ENCODE data around the gene AMDHD2. TPM values are rescaled to one million over a fixed set of nuclear protein-coding genes. Genes with fewer than 3 reads are reported as not detected.

Gene AMDHD2, protein sequence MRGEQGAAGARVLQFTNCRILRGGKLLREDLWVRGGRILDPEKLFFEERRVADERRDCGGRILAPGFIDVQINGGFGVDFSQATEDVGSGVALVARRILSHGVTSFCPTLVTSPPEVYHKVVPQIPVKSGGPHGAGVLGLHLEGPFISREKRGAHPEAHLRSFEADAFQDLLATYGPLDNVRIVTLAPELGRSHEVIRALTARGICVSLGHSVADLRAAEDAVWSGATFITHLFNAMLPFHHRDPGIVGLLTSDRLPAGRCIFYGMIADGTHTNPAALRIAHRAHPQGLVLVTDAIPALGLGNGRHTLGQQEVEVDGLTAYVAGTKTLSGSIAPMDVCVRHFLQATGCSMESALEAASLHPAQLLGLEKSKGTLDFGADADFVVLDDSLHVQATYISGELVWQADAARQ
- total RNA-seq (2014; rRNA removed; shearing (Covaris generic); ENCODE audit: low replicate concordance): 15.8 and 25.9 TPM in 2 replicates

DNA sequence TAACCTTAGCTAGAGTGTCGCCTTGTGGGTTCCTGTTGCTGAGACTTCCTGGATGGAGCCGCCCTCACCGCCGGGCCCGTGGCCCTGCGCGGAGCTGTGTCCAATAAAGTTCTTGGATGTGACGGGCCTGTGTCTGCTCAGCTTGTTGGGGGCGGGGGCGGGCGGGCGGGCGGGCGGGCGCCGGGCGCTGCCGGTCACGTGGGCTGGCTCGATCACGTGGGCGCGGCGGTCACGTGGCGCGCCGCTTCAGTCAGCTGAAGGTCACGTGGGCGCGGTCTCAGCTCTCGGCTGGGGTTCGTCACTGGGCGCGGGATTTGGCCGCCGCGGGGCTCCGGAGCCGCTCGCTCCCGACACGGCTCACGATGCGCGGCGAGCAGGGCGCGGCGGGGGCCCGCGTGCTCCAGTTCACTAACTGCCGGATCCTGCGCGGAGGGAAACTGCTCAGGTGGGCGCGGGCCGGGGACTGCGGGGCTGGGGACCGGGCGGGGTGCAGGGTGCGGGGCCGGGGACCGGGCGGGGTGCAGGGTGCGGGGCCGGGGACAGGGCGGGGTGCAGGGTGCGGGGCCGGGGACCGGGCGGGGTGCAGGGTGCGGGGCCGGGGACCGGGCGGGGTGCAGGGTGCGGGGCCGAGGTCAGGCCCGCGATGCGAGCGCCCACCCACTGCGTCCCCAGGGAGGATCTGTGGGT, at the start of gene AMDHD2:
Gene AMDHD2, plus strand, starts transcription at position 275 of the 687 bp plus-strand sequence. Its CDS starts 88 bp downstream, at position 363.
- Histone ChIP-seq H3K4me3 (peak within 1 kb of the TSS; percentile 69), H3K9me3 (no peaks in the 10 kb centered on the region), H3K27me3 (no peaks in the 10 kb centered on the region), H3K36me3 (peaks cover 56% of the 10 kb centered on the region)
- peak; percentile 92 for DNase-seq

DNA sequence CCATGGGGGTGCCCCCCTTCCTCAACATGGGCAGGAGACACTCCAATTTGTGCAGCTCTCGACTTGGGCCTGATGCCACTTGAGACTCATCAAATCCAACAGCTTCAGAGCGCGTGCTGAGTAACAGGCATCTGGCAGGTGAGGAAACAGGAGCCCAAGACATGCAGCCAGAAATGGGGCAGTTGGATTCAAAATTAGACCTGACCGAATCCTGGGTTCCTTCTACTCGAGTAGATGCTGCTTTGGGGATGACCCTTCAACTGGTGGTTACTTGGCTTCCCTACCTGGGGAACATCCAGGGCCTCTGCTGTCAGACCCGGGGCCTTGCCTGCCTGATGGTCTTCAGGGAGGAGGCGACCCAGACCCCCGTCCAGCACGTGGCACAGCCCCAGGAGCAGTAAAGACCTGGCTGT, 49.6 kb upstream of the AMDHD2 start:
- no peaks in the 10 kb centered on the region for H3K9me3 ChIP-seq
- H3K27me3 ChIP-seq: no peaks in the 10 kb centered on the region
- no peak for DNase-seq

DNA sequence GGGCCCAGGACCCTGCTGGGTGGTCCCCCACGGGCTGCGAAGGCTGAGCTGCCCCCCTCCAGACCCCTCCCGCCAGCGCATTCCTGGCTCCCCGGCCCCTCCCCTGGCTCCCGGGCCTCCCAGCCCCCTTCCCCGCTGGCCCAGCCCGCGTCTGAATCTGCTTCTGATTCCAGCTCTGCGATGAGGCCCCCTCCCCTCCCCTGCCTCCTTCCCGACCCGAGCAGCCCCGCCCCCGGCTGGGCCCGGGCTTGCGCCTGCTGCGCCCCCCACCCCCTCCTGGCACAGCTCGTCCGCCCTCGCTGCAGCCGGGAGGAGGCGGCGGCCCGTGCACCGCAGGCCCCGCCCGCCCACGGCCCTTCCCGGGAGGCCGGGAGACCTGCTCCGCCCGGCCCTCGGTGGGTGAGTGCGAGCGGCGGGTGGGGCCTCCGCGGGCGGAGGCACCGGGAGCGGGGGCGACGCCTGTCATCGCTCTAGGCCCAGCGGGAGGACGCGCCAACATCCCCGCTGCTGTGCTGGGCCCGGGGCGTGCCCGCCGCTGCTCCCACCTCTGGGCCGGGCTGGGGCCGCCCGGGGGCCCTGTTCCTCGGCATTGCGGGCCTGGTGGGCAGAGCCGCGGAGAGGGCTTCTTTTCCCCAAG, 49.0 kb upstream of the AMDHD2 start, which contains the start of gene NTN3:
Gene NTN3, plus strand, starts transcription at position 282 of the 637 bp plus-strand sequence. CDS start 405 bp downstream, outside the sequence.
- H3K36me3 ChIP-seq: no peaks in the 10 kb centered on the region
- no peaks in the 10 kb centered on the region for H3K27me3 ChIP-seq
- H3K9me3 ChIP-seq: no peaks in the 10 kb centered on the region
- no peak for DNase-seq
- no peak within 1 kb of the TSS for H3K4me3 ChIP-seq

More for the DNA sequence above, 49.6 kb upstream of the AMDHD2 start:
- H3K4me3 ChIP-seq: no peak overlapping the region
- no peaks in the 10 kb centered on the region for H3K36me3 ChIP-seq

DNA sequence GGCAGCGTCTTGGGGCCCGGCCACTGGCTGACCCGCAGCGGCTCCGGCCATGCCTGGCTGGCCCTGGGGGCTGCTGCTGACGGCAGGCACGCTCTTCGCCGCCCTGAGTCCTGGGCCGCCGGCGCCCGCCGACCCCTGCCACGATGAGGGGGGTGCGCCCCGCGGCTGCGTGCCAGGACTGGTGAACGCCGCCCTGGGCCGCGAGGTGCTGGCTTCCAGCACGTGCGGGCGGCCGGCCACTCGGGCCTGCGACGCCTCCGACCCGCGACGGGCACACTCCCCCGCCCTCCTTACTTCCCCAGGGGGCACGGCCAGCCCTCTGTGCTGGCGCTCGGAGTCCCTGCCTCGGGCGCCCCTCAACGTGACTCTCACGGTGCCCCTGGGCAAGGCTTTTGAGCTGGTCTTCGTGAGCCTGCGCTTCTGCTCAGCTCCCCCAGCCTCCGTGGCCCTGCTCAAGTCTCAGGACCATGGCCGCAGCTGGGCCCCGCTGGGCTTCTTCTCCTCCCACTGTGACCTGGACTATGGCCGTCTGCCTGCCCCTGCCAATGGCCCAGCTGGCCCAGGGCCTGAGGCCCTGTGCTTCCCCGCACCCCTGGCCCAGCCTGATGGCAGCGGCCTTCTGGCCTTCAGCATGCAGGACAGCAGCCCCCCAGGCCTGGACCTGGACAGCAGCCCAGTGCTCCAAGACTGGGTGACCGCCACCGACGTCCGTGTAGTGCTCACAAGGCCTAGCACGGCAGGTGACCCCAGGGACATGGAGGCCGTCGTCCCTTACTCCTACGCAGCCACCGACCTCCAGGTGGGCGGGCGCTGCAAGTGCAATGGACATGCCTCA, 48.3 kb upstream of the AMDHD2 start:
- Histone ChIP-seq H3K27me3 (no peaks in the 10 kb centered on the region), H3K4me3 (no peak overlapping the region), H3K9me3 (no peaks in the 10 kb centered on the region), H3K36me3 (no peaks in the 10 kb centered on the region)
- DNase-seq: no peak

DNA sequence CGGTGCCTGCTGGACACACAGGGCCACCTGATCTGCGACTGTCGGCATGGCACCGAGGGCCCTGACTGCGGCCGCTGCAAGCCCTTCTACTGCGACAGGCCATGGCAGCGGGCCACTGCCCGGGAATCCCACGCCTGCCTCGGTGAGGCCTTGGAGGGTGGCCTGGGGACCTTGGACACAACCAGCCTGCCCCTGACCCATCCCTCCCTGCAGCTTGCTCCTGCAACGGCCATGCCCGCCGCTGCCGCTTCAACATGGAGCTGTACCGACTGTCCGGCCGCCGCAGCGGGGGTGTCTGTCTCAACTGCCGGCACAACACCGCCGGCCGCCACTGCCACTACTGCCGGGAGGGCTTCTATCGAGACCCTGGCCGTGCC, 47.7 kb upstream of the AMDHD2 start:
- no peak for DNase-seq

DNA sequence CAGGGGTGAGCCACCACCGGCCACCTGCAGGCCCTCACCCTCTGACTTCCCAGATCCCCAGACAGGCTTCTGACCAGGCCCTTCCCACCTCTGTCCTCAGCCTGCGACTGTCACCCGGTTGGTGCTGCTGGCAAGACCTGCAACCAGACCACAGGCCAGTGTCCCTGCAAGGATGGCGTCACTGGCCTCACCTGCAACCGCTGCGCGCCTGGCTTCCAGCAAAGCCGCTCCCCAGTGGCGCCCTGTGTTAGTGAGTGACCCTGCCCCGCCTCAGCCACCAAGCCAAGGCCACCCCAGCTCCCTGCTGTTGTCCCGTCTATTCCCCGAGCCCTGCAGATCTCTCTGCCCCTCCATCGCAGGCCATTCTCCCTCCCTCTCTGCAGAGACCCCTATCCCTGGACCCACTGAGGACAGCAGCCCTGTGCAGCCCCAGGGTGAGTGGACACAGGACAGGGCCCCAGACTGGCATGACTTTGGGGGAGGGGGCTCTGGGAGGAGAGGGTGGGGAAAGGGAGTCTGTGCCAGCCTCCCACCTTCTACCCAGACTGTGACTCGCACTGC, 47.2 kb upstream of the AMDHD2 start:
- no peak for DNase-seq
- no peaks in the 10 kb centered on the region for H3K9me3 ChIP-seq
- H3K27me3 ChIP-seq: no peaks in the 10 kb centered on the region
- H3K4me3 ChIP-seq: no peak overlapping the region
- no peaks in the 10 kb centered on the region for H3K36me3 ChIP-seq

More for the DNA sequence above, 47.7 kb upstream of the AMDHD2 start:
- H3K27me3 ChIP-seq: no peaks in the 10 kb centered on the region
- no peak overlapping the region for H3K4me3 ChIP-seq
- no peaks in the 10 kb centered on the region for H3K9me3 ChIP-seq
- H3K36me3 ChIP-seq: no peaks in the 10 kb centered on the region

DNA sequence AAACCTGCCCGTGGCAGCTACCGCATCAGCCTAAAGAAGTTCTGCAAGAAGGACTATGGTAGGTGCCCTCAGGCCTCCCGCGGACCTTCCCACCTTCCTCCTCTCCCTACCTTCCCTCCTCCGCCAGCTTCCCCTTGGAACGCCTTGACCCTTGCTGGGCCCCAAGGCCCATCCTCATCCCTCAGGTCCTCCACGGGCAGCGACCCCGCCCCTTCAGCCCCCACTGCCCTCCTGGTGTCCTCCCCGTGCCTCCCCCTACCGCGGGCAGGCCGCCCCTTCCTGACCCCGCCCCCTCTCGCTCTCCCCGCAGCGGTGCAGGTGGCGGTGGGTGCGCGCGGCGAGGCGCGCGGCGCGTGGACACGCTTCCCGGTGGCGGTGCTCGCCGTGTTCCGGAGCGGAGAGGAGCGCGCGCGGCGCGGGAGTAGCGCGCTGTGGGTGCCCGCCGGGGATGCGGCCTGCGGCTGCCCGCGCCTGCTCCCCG, 46.7 kb upstream of the AMDHD2 start:
- Histone ChIP-seq H3K27me3 (no peaks in the 10 kb centered on the region), H3K36me3 (no peaks in the 10 kb centered on the region), H3K4me3 (peak overlapping the region; percentile 27; the same call in 1 of the 2 replicates), H3K9me3 (no peaks in the 10 kb centered on the region)
- no peak for DNase-seq

DNA sequence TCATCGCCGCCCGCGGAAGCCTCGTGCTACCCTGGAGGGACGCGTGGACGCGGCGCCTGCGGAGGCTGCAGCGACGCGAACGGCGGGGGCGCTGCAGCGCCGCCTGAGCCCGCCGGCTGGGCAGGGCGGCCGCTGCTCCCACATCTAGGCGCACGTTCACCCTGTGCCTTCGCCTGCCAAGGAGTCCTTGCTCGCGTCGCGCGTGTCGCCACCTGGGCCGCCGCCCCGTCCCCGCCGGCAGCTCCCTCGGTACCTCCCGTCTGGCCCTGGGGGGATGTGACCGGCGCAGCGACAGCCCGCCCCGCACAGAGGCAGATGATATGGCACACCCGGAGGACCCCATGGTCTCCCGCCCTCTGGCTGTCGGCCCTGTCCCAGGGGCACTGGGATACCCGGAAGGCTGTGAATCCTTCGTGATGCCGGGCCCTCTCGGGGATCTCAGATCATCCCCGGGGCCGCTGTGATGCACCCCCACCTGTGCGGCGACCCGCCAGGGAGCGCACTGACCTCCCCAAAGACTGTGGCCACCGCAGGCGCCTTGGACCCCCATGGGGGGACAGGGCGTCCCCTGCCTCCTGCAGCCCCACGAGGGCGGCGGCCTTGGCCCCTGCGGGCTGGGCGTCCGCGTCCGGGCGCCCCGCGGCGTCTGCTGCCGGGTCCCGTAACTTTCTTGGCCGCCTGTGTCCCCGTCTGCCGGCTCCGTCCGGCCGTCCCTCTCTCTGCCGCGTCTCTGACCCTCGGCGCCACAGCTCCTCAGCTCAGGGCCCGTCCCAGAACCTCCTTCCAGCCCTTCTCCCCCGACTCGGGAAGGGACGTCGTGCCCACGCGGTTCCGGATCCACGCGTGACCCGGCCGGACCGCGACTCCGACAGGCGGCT, 45.9 kb upstream of the AMDHD2 start:
- Histone ChIP-seq H3K9me3 (no peaks in the 10 kb centered on the region), H3K4me3 (peak overlapping the region; percentile 84), H3K36me3 (no peaks in the 10 kb centered on the region), H3K27me3 (no peaks in the 10 kb centered on the region)
- DNase-seq: peak; percentile 51

DNA sequence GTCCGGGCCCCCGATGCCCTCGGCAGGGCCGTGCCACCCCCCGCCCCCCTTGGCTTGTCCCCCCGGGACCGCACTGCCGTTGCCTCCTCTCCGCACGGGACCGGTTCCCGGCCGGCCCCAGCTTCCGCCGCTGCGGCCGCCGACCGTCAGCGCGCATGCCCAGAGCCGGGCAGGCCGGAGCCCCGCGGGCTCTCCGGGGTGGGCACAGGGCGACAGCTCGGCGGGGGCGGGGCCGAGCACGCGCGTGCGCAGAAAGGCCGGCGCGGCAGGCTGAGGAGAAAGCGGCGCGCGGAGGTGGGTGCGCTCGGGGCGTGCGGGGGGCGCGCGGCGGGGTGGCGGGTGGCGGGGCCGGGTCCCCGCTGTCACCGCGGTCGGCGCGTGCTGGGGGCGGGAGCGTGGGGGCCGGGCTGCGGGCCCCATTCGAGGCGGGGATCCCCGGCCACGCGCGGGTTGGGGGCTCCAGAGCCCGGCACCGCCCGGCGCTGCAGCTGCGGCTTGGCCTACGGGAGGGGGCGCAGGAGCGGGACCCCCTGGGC, 45.2 kb upstream of the AMDHD2 start, which contains the start of gene TBC1D24:
Gene TBC1D24, plus strand, starts transcription at position 251 of the 536 bp plus-strand sequence. CDS start 21,022 bp downstream, outside the sequence.
- Histone ChIP-seq H3K4me3 (peak within 1 kb of the TSS; percentile 84), H3K36me3 (no peaks in the 10 kb centered on the region), H3K9me3 (no peaks in the 10 kb centered on the region), H3K27me3 (no peaks in the 10 kb centered on the region)
- DNase-seq: peak; percentile 89

DNA sequence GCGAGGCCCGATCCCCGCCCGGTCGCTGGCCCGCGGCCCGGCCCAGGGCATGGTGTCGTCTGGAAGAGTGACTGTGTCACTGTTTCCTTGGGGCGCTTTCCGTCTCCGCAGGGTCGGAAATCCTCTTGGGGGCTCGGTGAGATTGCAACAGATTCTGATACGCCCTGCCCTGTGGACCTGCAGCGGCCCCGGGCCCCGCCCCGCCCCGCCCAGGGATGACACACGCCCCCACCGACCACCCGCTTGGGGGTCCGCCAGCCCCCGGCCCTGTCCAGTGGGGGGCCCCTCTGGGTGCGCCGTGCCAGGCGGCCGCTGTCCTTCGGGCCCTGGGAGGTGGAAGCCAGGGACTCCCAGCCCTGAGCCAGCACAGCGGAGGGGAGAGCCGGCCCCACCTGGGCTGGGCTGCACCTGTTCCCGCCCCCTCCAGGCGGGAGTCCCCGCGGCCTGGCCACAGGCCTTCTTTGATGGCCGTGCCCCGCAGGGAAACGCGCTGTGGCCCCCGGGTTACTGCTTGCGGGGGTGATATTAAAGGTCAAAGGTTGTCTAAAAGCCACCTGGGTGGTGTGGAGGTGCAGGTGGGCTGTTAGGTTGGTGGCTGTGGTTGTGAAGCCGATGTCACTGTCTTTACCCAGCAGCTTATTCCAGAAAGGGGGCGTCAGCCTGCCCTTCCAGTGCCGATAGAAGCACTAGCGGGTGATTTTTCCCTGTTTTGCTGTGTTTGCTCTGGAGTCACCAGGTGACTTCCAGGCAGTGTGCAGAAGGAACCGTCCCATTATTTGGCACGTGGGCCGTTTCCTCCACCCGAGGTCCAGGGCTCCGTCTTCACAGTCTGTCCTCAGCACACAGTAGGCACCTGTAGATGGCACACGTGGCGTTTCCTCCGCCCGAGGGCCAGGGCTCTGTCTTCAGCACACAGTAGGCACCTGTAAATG, 44.5 kb upstream of the AMDHD2 start:
- Histone ChIP-seq H3K36me3 (no peaks in the 10 kb centered on the region), H3K4me3 (peak overlapping the region; percentile 53), H3K9me3 (no peaks in the 10 kb centered on the region), H3K27me3 (no peaks in the 10 kb centered on the region)
- DNase-seq: no peak

DNA sequence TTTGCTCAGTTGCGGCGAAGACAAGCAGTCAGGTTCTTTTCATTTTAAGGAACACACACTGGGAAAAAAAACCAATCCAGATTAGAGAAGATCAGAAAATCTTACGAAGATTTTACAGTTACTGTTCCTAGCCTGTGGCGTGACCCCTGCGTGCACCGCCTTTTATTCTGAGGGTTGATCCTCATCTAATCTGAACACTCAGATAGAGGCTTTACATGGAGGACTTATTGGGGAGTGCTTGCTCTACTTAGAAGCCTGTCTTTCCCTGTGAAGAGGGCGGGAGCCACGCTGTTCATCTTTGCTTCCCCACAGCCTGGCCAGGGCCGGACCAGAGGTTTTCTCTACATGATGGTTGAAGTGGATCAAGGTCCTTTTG, 43.8 kb upstream of the AMDHD2 start:
- DNase-seq: no peak
- H3K27me3 ChIP-seq: no peaks in the 10 kb centered on the region
- H3K36me3 ChIP-seq: no peaks in the 10 kb centered on the region
- no peak overlapping the region for H3K4me3 ChIP-seq
- H3K9me3 ChIP-seq: no peaks in the 10 kb centered on the region

DNA sequence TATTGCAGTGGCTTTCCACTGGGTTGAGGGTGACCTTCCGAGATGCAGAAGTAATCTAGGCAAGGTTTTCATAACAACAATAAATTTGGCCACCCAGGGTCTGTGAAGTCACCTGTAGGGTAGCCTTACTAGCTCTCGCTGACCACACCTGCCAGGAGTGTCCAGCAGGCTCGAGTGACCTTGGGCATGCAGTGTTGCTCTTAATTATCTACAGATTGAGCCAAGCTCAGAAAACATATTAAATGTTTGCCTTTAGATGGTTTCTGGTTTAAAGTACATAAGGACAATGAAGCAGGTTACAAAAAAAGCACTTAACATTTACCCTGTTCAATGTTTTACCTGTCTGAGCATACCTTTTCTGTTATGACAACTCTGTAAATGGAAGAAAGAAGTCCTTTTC, 43.4 kb upstream of the AMDHD2 start:
- no peak for DNase-seq
- Histone ChIP-seq H3K9me3 (no peaks in the 10 kb centered on the region), H3K27me3 (no peaks in the 10 kb centered on the region), H3K4me3 (no peak overlapping the region), H3K36me3 (no peaks in the 10 kb centered on the region)

DNA sequence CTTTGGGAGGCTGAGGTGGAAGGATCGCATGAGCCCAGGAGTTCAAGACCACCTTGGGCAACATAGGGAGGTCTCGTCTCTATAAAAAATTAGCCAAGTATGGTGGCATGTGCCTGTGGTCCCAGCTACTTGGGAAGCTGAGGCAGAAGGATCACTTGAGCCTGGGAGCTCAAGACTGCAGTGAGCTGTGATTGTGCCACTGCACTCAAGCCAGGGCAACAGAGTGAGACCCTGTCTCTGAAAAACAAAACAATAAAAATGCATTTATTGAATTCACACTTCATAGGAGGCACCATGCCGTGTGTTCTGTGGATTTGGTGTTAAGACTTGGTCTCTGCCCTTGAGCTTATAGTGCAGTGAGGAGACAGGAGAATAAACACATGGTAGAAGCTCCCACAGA, 42.8 kb upstream of the AMDHD2 start:
- Histone ChIP-seq H3K9me3 (no peaks in the 10 kb centered on the region), H3K27me3 (no peaks in the 10 kb centered on the region), H3K36me3 (no peaks in the 10 kb centered on the region), H3K4me3 (no peak overlapping the region)
- DNase-seq: no peak

DNA sequence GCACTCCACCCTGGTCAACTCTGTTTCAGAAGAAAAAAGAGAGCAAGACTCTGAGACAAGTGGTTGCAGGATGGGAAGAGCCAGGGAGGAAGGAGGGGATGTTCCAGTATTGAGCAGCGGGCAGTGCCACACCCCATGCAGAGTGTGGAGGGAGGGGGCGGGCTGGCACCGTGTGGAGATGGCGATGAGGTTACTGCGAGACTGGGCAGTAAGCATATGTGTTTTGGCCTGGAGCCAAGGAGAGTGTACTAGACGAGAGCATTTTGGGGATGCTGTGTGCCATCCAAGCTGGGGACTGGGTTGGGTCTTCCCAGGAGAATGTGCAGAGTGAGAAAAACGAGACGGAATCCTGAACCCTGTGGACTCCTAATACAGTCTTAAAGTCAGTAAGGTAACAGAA, 41.9 kb upstream of the AMDHD2 start:
- no peak overlapping the region for H3K4me3 ChIP-seq
- no peak for DNase-seq
- no peaks in the 10 kb centered on the region for H3K9me3 ChIP-seq
- H3K27me3 ChIP-seq: no peaks in the 10 kb centered on the region
- no peaks in the 10 kb centered on the region for H3K36me3 ChIP-seq

All from MG63 (cell line).